Measurements from ENCODE around the gene SLIT3.

GRCh38 chr5:169101966-169102365 lies 199.0 kb downstream of the SLIT3 start:
- TF ChIP-seq CTCF (IDR thresholded peaks at IDR 0.05; ENCODE audit: low read depth, low read length) (no peak), EZH2phosphoT487 (IDR thresholded peaks at IDR 0.05; ENCODE audit: low read depth) (no peak)
